NCI-H524 (cell line): ENCODE data around the gene ILF3.
"Not testable (repeated sequence)": the region's sequence is repeated elsewhere in the genome, so short reads cannot be mapped to it uniquely, and the experiment has no call there.

ENCODE experiments used
- DNase-seq, 2 experiments: peaks; one replicate each; lab custom pipeline; 2025; lab: John Stamatoyannopoulos, UW

The ILF3 gene

DNA sequence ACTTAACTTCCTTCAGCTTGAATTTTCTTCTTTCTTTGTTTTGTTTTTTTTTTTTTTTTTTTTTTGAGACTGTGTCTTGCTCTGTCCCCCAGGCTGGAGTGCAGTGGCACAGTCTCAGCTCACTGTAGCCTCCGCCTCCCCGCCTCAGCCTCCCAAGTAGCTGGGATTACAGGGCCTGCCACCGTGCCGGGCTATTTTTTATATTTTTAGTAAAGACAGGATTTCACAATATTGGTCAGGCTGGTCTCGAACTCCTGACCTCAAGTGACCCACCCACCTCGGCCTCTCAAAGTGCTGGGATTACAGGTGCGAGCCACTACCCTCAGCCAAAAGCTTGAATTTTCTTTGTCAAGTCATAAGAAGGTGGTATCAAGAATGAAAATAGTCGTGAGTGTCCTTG is 21.1 kb downstream of the ILF3 start:
- DNase-seq = not testable (repeated sequence)

DNA sequence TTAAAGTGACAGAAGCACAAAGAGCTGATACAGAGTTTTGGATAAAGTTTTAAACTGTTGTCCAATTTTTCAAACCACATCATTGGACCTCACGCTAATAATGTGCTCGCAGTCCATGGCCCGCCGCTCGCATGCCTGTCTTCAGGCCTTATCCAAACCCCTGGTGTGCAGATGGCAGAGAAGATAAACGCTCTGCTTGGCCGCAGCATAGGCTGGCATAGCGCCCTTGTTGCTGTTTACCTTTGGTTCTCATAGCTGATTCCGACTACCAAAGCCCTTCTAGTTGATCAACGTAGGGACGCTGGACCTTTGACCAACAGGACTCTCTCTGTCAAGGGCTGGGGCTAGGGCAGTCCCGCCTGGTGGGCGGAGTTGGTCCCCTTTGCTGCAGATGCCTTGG is 23.6 kb downstream of the ILF3 start:
- no peak for DNase-seq

DNA sequence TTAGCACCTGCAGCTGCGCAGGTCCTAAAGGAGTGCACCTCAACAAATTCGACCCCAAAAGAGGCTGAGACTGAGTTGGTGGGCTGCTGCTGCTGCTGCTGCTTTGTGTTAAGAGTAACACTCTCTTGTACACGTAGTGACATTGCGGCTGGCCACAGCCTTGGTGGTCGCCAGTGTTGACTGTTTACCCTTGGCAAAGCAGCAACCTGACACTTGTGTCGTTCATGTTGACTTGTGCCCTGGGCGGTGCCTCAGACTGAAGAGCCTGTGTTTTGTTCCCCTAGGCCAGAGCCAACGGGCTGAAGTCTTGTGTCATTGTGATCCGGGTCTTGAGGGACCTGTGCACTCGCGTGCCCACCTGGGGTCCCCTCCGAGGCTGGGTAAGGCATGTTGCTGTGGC is 24.7 kb downstream of the ILF3 start:
- no peak for DNase-seq

DNA sequence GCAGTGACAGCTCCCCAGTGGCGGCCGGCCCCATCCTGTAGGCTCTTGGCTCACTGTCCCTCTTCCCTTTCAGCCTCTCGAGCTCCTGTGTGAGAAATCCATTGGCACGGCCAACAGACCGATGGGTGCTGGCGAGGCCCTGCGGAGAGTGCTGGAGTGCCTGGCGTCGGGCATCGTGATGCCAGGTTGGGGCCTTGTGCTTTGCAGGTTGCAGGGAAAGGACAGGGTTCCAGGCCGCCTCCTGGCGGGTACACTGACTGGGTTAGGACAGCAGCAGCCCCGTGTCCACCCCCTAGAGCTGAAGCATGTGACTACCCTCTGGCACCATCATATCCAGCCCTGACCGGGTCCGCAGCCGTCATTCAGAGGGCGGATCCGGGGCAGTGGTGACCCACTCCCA is 25.6 kb downstream of the ILF3 start:
- no peak for DNase-seq

DNA sequence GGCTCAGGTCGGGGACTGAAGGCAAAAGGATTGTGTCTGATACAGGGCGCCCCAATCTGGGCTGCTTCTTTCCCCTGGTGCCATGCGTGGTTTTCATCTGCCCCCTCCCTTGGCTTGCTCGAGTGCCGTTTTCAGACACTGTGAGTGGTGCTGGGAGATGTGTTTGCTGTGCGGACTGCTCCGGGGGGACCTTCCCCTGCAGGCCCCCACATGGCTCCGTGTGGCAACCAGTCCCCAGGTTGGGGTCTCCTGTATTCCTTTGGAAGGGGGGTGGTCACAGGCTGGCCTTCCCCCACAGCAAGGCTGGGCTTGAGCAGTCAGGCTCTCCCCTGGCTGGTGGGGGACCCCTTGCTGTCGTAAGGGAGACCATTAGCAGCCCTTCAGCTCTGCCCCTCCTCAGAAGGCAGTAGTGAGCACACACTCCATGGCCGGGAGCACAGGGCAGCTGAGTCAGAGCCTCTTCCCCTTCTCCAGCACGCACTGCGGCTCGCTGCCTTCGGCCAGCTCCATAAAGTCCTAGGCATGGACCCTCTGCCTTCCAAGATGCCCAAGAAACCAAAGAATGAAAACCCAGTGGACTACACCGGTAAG is 26.5 kb downstream of the ILF3 start:
- DNase-seq = no peak

DNA sequence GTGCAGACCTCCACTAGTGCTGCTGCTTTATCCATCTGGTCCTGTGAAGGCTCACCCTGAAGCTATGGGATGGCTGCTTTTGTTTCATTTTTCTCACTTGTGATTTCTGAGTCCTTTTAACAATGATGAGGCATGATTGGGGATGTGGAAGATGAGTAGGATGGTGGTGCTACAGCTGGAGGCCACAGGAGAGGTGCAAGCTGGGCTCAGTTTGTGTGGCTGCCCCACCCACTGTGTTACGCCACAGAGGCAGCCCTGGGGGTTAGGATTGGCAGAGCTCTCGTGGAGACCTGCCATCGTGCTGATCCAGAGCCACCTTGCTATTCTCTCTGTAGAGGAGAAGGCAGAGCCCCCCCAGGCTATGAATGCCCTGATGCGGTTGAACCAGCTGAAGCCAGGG is 27.5 kb downstream of the ILF3 start:
- no peak for DNase-seq

DNA sequence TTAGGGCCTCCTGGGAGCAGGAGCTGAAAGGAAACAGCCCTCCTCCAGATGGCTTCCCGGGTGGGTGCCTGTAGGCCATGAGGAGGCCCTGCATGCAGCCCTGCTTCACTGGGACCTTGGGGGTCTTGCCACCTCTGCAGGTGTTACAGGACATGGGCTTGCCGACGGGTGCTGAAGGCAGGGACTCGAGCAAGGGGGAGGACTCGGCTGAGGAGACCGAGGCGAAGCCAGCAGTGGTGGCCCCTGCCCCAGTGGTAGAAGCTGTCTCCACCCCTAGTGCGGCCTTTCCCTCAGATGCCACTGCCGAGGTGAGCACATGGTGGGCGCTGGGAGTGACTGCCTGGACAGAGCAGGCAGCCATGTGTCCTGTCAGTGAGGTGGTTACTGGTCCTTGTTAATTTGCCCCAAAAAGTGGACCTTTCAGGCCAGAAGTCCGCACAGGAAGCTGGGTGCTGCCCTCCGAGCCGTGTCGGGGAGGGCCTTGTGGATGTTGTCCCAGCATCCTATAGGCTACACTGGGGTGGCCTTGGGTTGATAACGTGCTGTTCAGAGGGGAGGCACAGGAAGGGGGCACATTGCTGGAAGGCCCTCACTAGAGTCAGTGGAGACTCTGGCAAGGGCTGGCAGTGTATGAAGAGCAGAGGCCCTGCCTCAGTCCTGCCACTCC is 28.4 kb downstream of the ILF3 start:
- DNase-seq = no peak

DNA sequence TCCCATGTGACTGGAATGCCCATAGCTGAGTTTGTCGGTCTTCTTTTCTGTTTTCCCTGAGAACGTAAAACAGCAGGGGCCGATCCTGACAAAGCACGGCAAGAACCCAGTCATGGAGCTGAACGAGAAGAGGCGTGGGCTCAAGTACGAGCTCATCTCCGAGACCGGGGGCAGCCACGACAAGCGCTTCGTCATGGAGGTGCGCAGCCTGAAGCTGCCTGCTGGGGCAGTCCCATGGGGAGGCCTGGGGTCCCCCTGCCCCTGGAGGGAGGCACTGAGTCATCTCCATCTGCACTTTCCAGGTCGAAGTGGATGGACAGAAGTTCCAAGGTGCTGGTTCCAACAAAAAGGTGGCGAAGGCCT is 28.9 kb downstream of the ILF3 start:
- no peak for DNase-seq

DNA sequence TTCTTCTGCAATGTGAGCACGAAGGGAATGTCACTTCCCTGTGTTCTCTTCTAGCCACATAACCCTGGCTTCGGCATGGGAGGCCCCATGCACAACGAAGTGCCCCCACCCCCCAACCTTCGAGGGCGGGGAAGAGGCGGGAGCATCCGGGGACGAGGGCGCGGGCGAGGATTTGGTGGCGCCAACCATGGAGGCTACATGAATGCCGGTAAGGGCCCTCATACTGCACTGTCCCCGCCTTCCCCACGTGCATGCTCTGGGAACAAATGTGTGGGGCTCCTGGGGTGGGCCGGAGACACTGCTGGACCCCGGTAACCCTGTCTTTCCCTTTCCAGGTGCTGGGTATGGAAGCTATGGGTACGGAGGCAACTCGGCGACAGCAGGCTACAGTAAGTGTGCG is 29.4 kb downstream of the ILF3 start:
- no peak for DNase-seq

DNA sequence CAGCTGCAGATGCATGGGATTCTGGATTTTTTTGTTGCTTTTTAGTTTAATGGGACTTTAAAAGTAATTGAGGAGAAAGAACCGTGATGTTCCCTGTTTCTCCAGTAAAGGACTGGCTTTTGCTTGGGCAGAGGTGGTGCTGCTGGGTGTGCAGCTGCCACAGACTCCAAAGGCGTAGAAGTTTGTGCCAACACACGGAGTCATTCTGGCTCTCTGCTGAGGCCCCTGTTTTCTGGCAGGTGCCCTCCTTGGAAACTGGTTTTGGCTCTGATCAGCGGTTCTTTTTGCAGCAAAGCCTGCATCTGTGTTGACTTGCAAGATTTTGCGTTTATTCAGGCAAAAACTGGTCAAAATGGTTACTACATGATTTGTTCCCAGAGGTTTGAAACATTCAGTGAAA is 31.1 kb downstream of the ILF3 start:
- no peak for DNase-seq

DNA sequence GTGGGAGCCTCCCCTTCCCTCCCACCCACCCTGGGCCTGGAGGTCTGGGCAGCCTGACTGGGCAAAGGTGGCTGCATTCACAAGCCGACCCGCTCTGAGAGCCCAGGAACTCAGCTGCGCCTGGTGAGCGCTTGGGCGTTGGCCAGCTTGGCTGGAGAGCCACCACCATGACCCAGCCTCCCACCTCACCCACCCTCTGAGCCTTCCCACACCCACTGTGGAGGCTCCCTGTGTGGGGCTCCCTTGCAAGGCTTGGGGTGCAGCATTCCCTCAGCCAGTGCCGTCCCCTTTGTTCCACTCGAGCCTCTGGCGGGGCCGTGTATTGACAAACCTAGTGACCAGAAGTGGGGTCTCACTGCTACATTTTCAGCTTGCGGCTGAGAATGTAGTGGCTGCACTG is 32.0 kb downstream of the ILF3 start:
- no peak for DNase-seq

DNA sequence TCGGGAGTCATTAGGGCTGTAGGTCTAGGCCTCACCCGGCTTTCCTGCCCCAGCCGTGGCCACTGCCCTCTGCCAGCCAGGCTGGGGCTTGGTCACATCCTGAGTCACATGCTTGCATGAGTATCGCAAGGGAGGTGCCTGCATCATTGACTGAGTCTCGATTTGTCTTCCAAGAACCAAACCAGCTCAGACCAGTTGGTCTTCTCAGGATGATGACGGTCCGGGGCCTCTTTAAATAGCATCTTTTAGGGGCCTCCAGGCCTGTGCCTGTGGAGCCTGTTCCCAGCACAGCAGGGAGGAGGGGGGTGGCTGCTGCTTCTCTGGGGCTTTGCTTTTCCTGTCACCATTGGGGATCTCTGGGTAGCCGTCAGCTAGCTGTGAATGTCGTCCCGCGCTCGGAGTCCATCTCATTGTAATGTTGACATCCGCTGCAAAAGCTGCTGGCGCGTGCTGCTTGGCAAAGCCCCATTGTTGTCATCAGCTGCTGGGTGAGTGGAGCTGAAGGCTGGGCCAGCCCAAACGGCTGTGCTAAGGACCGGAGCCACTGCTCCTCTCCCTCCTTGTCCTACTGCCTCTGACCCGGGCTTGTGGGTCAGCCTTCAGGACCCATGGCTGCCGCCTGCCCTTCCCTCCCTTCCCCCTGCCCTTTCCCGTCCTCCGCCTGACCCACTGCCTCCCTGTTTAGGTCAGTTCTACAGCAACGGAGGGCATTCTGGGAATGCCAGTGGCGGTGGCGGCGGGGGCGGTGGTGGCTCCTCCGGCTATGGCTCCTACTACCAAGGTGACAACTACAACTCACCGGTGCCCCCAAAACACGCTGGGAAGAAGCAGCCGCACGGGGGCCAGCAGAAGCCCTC is 32.7 kb downstream of the ILF3 start:
- no peak for DNase-seq

DNA sequence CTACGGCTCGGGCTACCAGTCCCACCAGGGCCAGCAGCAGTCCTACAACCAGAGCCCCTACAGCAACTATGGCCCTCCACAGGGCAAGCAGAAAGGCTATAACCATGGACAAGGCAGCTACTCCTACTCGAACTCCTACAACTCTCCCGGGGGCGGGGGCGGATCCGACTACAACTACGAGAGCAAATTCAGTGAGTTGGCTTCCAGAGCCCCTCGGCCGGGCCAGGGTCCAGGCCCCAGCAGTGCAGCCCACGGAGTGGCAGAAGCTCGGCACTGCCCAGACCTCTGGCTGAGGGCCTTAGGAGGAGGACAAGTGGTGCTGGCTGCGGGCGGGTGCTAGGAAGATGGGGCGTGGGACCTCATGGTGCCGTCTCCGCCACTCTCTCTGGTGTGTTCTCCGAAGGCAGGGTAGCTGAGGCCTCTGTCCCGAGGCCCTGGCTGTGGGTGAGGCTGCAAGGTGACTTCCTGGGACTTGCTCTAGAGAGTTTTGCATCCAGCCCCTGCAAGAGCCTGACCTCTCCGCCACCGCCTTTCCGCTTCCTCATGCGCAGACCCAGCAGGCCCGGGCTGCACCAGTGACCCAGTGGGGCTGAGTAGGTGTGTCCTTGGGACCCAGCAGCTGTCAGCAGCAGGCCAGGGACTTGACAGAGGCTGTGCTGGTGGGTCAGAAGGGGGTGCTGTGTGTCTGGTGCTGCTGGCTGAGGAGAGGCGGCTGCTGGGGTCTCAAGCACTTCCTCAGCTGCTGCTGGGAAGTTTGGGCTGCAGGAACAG is 33.6 kb downstream of the ILF3 start:
- no peak for DNase-seq

DNA sequence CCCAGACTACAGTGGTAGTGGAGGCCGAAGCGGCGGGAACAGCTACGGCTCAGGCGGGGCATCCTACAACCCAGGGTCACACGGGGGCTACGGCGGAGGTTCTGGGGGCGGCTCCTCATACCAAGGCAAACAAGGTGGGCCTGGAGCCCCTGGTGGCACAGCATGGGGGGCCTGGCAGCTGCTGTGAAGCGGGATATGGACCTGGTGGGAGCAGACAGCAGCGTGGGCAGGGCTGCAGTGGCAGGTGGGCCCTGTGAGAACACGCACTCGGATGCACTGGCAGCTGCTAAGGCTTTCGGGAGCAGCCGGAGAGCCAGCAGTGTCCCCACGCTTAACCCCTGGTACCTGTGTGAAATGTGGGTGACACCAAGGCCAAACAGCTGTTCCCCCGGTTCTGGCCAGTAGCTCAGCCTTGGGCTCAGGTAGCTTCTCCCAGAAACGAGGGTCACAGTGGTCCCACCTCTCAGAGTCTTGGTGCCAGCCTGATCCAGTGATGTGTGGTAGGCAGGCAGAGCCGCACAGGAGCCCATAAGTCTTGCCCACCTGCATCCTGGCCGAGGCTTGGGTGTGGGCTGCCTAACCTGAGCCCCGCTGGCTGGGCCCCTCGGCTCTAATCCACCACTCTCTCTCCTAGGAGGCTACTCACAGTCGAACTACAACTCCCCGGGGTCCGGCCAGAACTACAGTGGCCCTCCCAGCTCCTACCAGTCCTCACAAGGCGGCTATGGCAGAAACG is 34.6 kb downstream of the ILF3 start:
- no peak for DNase-seq

DNA sequence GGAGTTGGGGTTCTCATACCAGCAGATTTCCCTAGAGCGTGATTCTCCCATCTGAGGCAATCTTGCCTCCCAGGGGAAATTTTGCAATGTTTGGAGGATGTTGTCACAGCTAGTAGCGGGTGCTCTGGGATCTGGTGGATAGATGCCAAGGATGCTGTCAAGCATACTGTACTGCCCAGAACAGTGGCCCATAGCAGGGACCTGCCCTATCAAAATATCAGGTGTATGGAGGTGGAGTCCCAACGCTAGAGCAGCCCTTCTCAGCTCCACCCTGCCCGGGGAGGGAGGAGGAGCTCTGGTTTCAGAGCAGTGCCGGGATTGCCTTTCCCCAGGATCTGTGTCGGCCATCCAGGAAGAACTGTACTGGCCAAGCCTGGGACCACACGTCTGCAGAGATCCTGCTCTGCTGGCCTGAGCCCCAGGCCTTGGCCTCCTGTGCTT is 36.2 kb downstream of the ILF3 start:
- no peak for DNase-seq

DNA sequence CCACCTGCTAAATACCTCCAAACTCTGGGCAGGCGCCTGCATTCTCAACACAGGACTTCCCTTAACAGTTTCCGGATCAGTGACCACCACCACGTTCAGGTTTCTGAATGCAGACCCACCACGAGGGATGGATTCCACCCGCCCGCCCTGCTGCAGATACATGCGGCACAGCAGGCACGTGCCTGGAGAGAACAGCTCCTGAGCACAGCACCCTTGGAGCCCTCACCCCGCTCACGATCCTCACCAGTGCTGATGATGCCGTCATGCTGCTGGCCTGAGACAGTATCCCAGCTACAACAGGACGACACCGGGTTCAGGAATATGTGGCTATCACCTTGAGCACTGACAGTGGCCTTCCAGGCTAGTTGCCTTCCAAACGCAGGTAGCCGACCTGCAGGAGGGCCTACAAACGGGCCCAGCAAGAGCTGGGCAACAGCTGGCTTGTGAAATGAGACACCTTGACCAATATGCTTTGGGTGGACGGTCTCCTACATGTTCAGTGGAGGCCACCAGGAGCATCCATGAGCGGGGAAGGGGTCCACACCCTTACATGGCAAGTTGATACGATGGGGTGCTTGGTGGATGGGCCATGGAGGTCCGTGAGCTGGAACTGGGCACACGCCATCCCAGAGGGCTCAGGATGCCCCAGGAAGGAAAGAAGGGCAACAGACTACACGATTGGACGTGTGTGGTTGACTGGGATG is 37.2 kb downstream of the ILF3 start:
- no peak for DNase-seq

DNA sequence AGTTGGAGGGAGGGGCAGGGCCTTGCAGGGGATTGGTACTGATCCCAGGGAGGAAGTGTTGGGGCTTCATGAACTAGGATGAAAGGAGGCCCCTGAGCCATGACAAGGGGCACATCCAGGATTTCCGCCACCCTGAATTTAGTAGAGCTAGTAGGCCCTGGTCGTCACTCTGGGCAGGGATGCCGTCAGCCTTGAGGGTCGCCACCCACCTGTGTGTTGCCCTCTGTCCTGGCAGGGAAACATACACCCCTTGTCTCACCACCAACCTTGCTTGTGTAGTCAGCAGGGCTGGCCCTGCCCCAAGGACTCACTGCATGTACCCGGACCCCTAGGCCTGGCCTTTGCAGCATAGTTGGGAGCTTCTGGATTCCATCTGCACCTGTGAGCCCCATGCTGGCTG is 37.7 kb downstream of the ILF3 start:
- no peak for DNase-seq

DNA sequence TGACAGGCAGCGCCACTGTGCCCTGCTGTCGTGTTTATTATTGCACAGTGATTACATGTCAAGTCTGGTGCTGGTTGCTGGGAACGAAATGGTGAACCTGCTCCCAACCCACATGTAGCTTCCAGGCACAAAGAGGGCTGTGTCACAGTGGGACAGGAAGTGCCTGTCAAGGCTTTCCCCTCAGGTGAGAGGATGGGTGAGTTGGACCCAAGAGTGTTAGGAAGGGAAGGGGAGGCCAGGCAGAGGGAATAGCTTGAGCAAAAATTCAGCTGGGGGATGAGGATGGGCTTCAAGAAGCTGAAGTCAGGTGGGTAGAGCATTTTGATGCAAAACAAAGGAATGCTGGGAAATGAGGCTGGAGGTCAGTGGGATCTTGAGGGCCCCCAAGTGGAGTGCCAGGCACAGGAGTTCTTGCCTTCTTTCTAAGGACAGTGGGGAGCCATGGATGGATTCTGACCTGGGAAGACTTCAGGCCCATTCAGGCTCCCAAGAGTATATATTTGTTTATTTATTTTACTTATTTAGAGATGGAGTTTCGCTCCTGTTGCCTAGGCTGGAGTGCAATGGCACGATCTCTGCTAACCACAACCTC is 38.6 kb downstream of the ILF3 start:
- DNase-seq = peak in 1 of 2 experiments; percentile 24

DNA sequence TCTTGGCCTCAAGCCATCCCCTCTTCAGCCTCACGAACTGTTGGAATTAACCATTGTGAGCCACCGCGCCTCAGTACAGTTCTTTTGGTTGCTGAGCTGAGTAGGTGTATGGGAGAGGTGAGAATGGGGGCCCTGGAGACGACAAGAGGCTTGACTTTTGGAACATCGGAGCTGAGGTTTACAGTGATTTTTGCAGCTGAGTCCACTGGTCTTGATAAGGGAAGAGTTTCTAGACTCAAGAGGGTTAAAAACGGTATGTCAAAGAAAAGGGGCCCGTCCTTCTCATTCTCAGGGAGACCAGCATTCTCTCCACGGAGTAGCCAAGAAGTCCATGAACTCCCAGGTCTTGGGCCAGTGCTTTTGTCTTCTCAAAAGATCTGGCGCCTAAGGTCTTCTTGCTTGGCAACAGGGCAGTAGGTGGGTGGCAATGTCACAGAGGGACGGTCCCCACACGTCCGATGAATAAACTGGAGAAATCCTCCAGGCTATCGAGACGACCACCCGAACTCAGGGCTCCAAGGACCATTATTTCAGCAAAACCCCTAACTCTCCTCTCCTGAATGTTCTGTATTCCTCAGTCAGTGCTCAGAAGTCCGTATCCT is 40.7 kb downstream of the ILF3 start:
- no peak for DNase-seq
